Measurements from ENCODE around the gene SMARCA2.
"Not testable (repeated sequence)": the region's sequence is repeated elsewhere in the genome, so short reads cannot be mapped to it uniquely, and the experiment has no call there.

The SMARCA2 gene

GRCh38 chr9:2140600-2141223 lies 125.6 kb downstream of the SMARCA2 start:
- no peak for DNase-seq (ENCODE audit: low read depth)

DNA sequence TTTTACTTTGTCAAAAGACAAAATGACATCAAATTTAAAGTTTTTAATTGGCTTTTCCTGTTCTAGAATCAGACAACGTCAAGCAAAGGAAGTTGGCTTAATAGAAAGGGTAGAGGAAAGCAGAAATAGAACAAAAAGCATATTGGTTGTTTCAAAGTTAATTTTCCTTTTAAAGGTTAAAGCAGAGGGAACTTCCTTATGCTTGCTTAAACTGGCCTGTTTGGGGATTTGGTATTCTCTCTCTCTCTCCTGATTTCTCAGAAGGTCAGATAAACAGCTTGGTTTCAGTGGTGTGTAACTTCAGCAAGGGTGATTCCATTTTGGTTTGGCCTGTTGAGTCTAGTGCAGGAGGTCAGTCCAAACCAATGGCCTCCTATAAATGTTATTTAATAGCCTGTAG lies 127.1 kb downstream of the SMARCA2 start:
- DNase-seq (ENCODE audit: low read depth) = no peak

DNA sequence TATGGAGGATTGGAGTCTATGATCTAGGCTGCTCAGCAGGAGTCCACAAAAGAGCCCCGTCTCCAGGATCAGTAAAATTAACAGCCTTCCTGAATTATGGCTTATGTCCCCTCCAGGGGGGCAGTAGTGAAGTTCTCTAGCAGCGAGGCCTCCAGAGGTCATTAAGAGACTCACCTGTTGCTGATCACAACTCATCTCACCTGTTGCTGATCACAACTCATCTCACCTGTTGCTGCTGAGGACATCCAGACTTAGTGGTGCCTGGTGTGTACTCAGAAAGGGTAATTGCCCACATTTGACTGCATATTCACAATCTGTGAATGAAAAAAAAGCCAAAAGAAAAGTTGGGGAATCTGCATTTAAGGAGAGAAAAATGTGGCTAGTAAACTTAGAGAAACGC lies 129.5 kb downstream of the SMARCA2 start:
- DNase-seq (ENCODE audit: low read depth) = no peak

DNA sequence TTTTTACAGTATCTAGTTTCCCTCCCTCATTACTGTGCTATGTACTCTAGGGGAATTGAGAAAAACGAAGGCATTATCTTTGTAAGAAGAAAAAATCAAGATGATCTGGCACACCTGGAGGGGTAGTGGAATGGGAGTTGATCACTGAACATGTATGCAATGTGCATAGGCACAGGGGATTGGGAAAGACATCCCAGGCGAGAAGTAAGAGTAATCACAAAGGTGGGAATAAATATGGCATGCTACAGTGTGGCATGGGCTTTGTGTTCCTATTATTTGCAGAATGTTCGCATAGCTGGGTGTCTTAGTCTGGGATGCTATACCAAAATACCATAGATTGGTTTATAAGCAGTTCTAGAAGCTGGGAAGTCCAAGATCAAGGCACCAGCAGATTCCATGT lies 130.6 kb downstream of the SMARCA2 start:
- no peak for DNase-seq (ENCODE audit: low read depth)

DNA sequence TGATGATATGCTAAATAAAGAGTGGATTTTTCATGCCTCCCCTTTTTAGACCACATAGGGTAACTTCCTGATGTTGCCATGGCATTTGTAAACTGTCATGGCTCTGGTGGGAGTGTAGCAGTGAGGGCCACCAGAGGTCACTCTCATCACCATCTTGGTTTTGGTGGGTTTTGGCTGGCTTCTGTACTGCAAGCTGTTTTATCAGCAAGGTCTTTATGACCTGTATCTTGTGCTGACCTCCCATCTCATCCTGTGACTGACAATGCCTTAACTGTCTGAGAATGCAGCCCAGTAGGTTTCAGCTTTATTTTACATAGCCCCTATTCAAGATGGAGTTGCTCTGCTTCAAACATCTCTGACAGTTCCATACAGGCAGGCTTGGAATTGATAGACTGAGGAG lies 131.6 kb downstream of the SMARCA2 start:
- DNase-seq (ENCODE audit: low read depth) = not testable (repeated sequence)

DNA sequence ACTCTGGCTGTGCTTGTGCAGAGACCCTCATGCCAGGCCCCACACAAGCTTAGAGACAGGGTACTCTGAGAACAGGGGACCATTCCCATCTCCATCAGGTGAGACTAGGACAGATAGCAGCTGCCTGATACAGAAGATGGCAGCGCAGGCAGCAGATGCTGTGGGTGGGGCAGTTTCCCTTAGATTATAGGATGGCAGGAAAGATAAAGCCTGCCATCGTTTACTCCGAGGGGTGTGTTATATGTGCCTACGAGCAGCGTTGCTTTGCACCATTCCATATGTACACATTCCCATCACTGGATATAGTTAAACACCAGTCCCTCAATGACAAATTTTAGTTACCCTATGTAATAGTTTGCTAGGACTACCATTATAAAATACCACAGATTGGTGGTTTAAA lies 135.2 kb downstream of the SMARCA2 start:
- DNase-seq (ENCODE audit: low read depth) = no peak

DNA sequence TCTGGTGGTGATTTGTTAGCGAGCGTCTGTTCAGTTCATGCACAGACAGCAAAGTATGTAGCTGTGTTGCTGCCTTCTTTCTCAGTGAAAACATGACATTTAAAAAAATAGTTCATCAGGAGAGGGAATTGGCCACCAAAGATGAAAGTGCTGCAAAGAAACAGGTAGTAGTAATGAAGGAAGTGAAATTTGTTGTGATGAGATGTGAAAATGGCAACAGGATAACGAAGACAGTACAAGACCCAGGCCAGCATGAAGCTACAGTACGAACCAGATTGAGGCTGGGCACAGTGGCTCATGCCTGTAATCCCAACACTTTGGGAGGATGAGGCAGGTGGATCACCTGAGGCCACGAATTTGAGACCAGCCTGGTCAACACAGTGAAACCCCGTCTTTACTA lies 136.0 kb downstream of the SMARCA2 start:
- no peak for DNase-seq (ENCODE audit: low read depth)

DNA sequence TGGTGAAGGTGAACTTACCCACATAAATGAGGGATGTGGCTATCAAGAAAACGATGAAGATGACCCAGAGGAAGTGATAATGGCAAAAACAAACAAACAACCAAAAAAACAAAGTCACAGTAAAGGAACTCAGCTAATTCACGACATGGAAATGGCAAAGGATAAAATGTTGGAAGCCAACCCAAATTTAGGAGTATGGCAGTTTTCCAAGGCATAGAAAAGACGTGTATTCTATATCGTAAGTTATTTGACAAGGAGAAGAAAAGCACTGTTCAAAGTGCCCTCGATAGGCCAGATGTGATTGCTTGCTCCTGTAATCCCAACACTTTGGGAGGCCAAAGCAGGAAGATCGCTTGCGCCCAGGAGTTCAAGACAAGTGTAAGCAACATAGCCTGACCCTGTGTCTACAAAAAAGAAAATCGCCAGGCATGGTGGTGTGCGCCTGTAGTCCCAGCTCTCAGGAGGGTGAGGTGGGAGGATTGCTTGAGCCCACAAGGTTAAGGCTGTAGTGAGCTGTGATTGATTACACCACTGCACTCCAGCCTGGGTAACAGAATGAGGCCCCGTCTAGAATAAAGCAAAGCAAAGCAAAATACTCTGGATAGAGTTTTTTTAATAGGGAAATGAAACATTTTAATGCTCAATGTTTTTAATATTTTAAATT lies 138.0 kb downstream of the SMARCA2 start:
- DNase-seq (ENCODE audit: low read depth) = no peak

DNA sequence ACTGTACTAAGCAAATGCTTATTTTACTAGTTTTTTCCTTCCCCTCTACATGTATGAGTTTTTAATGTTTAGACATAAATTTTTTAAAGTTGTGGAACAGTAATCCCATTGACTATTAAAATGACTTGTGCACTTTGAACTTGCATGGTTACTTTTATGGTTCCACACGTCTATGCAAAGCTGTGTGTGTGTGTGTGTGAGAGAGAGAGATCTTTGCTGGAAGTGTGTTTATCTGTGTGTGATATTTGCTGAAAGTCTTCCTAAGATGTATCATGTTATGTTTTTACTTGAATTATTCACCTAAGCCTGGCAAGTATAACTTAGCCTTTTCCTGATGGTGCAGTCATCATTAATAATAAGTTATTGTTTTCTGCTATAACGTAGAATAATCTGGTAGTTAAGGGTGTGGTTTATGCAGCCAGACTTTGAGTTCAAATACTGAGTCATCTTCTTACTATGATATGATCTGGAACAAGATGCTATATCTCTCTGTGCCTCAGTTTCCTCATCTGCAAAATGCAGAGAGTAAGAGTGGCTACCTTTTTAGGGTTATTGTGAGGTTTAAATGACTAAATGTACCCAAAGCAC lies 138.6 kb downstream of the SMARCA2 start:
- no peak for DNase-seq (ENCODE audit: low read depth)

DNA sequence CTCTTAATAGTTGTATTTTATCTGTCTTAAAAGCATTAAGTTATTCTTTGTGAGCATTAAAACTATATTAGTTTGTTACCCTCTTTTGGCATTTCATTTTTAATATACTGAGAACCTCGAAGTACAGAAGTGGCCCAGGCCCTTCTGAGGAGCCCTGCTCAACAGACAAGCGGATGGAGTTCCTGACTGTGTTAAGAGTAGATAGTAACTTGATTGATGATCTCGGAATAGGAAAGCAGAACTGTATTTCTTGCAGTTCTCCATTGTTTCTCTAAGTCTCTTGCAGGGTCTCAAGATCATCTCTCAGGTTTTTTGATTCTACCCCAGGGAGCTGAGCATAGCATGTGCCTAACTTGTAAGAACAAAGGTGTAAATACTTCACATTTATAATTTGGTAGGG lies 139.6 kb downstream of the SMARCA2 start:
- DNase-seq (ENCODE audit: low read depth) = no peak

GRCh38 chr9:2155966-2156365 lies 140.8 kb downstream of the SMARCA2 start:
- DNase-seq (ENCODE audit: low read depth) = no peak

DNA sequence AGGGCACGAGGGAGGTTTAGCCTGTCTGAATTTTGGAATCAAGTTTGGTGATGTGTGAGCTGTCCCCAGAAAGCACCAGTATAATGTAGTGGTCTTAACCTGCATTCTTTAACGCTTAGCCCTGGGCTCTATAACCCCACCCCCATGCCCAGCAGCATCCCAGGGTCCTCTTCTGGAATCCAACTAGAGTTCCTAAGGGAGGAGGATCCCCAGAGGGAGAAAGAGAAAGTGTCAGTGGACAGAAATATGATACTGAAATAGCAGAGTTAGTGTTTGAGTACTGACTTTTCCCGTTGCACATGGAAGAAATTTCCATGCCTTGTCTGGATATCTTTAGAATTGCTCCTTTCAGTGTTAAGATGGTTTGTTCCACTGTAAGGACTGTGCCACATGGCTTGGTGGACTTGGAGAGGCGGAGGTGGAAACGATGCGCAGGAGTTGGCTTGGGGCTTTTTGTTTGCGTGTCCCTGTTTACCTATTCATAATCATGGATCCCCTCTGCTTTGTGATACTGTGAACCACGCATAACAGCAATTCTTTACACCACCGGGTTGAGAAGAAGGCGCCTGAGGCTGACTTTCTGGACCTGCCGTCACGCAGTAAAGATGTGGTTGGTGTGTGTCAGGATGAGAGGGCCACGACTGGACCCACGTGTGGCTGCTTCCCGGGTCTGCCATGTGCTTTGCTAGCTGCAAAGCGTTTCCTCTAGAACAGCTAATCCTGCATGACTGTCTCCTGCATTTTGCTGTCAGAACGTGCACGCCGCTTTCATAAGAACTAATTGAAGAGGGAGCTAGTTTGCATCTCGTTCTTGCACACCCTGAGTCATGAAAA lies 142.3 kb downstream of the SMARCA2 start:
- no peak for DNase-seq (ENCODE audit: low read depth)

DNA sequence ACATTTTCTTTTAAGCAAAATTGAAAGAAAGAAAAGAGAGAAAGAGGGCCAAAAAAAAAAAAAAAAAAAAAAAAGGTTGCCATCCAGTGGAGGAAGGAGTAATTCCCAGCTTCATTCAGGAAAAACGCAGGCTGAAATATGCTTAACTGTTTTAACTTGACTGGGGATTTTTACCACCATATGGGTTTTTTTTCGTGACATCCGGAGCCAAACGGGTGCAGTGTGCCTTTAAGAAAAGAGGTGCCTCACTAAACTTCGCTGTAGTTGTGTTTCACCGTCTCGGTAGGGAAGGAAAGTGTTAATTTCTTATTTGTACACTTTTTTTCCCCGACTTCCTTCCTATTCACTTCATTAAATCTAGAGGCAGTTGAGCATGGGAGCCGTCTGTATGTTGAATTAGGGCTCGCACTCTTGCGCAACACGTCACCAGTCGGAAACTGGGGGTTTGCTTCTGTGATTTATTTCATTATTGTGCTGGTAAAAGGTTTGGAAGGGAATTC lies 143.0 kb downstream of the SMARCA2 start:
- peak; percentile 4 for DNase-seq (ENCODE audit: low read depth)

- DNase-seq (ENCODE audit: low read depth) = no peak
These were observed 143.8 kb downstream of the SMARCA2 start for GRCh38 chr9:2158766-2159430.

DNA sequence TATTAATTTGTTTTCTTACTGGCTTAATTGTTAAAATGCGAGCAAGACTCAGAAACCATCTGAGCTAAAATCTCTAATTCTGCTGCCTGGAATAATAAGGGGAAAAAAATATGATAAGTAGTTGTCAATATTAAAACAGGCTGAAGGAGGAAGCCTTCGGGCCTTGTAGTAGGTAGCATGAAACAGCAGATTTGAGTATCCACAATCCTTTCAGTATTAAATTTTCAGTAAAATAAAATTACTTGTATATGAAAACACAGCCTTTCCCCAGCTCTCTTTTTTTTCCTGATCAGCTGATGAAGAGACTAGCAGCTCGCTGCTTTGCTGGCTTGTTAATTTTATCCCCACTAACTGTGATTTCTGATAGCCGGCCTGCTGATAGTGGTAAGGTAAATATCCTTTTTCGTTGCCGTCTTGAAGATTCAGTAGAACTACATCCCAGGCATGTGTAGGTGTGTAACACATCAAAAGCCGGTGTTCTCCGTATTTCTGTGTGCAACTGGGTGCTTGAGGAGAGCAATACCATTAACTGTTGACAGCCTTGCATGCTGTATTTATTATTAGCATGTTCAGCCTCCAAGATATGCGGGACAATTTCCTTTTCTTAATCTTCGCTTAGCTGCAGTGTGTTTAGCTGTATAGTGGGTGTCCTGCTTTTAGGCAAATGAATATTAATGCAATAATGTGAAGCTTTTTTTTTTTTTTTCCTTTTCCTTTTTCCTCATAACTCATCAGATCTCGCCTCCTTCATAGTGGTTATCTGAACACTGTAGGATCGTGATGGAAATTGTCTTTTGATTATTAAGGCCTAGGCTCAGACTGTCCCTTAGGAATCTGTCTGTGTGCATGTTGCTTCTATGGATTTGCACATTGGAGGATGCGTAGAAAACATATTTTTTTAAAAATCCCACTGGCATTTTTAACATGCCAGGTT lies 144.6 kb downstream of the SMARCA2 start:
- DNase-seq (ENCODE audit: low read depth) = no peak

GRCh38 chr9:2161661-2162060 lies 146.5 kb downstream of the SMARCA2 start:
- no peak for DNase-seq (ENCODE audit: low read depth)

GRCh38 chr9:2163231-2163885 lies 148.2 kb downstream of the SMARCA2 start:
- no peak for DNase-seq (ENCODE audit: low read depth)

GRCh38 chr9:2164268-2164667 lies 149.1 kb downstream of the SMARCA2 start:
- no peak for DNase-seq (ENCODE audit: low read depth)

DNA sequence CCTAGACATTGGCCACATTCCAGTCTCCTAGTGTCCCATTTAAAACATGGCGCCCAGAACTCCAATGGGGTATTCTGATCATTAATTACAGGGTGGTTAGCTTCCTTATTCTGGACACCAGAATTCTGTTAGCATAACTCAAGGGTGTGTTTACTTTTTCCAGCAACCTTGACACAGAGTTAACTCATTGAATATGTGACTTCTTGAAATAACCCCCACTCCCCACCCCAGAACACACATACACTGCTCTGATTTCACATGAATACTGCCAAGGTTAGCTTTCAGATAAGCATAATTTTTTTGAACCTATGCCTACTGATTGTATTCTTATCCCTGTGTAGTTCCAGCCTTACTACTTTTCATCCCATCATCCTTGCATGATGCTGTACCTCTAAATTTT lies 151.1 kb downstream of the SMARCA2 start:
- DNase-seq (ENCODE audit: low read depth) = no peak

GRCh38 chr9:2169035-2169434 lies 153.9 kb downstream of the SMARCA2 start:
- DNase-seq (ENCODE audit: low read depth) = no peak
